Neural cell (in vitro differentiated cells): Measurements from ENCODE around the gene ENAH. TPM values are rescaled to one million over a fixed set of nuclear protein-coding genes. Genes with fewer than 3 reads are reported as not detected.

ENCODE experiments used
- H2AFZ ChIP-seq: fragments of 200-600, 300-800 bp; sonication (generic), shearing (Covaris generic); 2 replicates; pipeline ENCODE4 v1.6.0; 2014; ENCODE audit warnings: low read depth, mild to moderate bottlenecking, antibody characterized with exemption, low read length, moderate library complexity
- H3F3A ChIP-seq: fragments of 200-600 bp; shearing (Covaris generic); 2 replicates; pipeline ENCODE4 v1.6.1; 2016; ENCODE audit warnings: mild to moderate bottlenecking, moderate library complexity, mixed read lengths, antibody characterized with exemption, low read length; ENCODE audit not compliant: insufficient read depth, poor library complexity, severe bottlenecking
- H3K27ac ChIP-seq: fragments of 200-600, 300-800 bp; sonication (generic), shearing (Covaris generic); 2 replicates; pipeline ENCODE4 v1.5.1; 2014; ENCODE audit warnings: mild to moderate bottlenecking, low read length, moderate library complexity
- H3K27me3 ChIP-seq: fragments of 300-800, 200-600 bp; sonication (generic), shearing (Covaris generic); 2 replicates; pipeline ENCODE4 v1.6.0; 2014; ENCODE audit warnings: mild to moderate bottlenecking, low read depth, low read length, moderate library complexity; ENCODE audit not compliant: insufficient read depth
- H3K36me3 ChIP-seq: fragments of 300-800, 200-600 bp; sonication (generic), shearing (Covaris generic); 2 replicates; pipeline ENCODE4 v1.5.1; 2014; ENCODE audit warnings: mild to moderate bottlenecking, antibody characterized with exemption, low read length, moderate library complexity; ENCODE audit not compliant: insufficient read depth
- H3K4me2 ChIP-seq: fragments of 300-800, 200-600 bp; sonication (generic), shearing (Covaris generic); 2 replicates; pipeline ENCODE4 v1.6.0; 2014; ENCODE audit warnings: mild to moderate bottlenecking, low read length
- H3K4me3 ChIP-seq: fragments of 300-800, 200-600 bp; sonication (generic), shearing (Covaris generic); 2 replicates; pipeline ENCODE4 v1.5.1; 2014; ENCODE audit warnings: mild to moderate bottlenecking, low read length, moderate library complexity
- H3K79me2 ChIP-seq: fragments of 200-600 bp; shearing (Covaris generic); replicated peaks from 2 replicates; pipeline ENCODE4 v1.6.0; 2014; ENCODE audit warnings: mild to moderate bottlenecking, low read length, moderate library complexity; ENCODE audit not compliant: insufficient read depth
- H3K9ac ChIP-seq: fragments of 300-800, 200-600 bp; sonication (generic), shearing (Covaris generic); 2 replicates; pipeline ENCODE4 v1.6.1; 2016; ENCODE audit warnings: mild to moderate bottlenecking, low read length, mixed read lengths
- H3K9me2 ChIP-seq: fragments of 200-600 bp; shearing (Covaris generic); 2 replicates; pipeline ENCODE4 v1.6.1; 2016; ENCODE audit warnings: mild to moderate bottlenecking, low read length, mixed read lengths; ENCODE audit not compliant: insufficient read depth
- H3K9me3 ChIP-seq: fragments of 200-600, 300-800 bp; sonication (generic), shearing (Covaris generic); 2 replicates; pipeline ENCODE4 v1.6.1; 2016; ENCODE audit warnings: mild to moderate bottlenecking, mixed run types, low read length, moderate library complexity, mixed read lengths
- H4K20me1 ChIP-seq: fragments of 200-600 bp; shearing (Covaris generic); 2 replicates; pipeline ENCODE4 v1.6.1; 2016; ENCODE audit warnings: mild to moderate bottlenecking, mixed run types; ENCODE audit not compliant: insufficient read depth
- CTCF ChIP-seq: fragments of 450-650 bp; IDR thresholded peaks from 2 replicates; pipeline ENCODE4 v1.5.1; 2014; ENCODE audit warnings: antibody characterized with exemption, mild to moderate bottlenecking, moderate library complexity; ENCODE audit not compliant: poor library complexity, severe bottlenecking
- EP300 ChIP-seq: fragments of 450-650 bp; conservative IDR thresholded peaks from 2 replicates; pipeline ENCODE4 v1.6.1; 2014; ENCODE audit warnings: antibody characterized with exemption, mild to moderate bottlenecking, moderate library complexity; ENCODE audit not compliant: poor library complexity, severe bottlenecking
- EZH2 ChIP-seq: fragments of 200-600, 300-800 bp; shearing (Covaris generic), sonication (generic); IDR thresholded peaks from 2 replicates; pipeline ENCODE4 v1.6.1; 2014; ENCODE audit warnings: antibody characterized with exemption, low read length, borderline replicate concordance, mild to moderate bottlenecking; ENCODE audit not compliant: insufficient read depth, poor library complexity, severe bottlenecking
- MXI1 ChIP-seq: fragments of 450-650 bp; conservative IDR thresholded peaks from 2 replicates; pipeline ENCODE4 v1.6.1; 2014; ENCODE audit warnings: antibody characterized with exemption, mild to moderate bottlenecking; ENCODE audit not compliant: poor library complexity, severe bottlenecking
- POLR2AphosphoS5 ChIP-seq: IDR thresholded peaks from 2 replicates; pipeline ENCODE4 v1.6.1; 2012
- RAD21 ChIP-seq: fragments of 450-650 bp; conservative IDR thresholded peaks from 2 replicates; pipeline ENCODE4 v1.6.1; 2014; ENCODE audit warnings: antibody characterized with exemption, mild to moderate bottlenecking, moderate library complexity
- SMC3 ChIP-seq: fragments of 450-650 bp; conservative IDR thresholded peaks from 2 replicates; pipeline ENCODE4 v1.6.1; 2014; ENCODE audit warnings: antibody characterized with exemption, mild to moderate bottlenecking, moderate library complexity; ENCODE audit not compliant: poor library complexity
- TAF1 ChIP-seq: IDR thresholded peaks from 2 replicates; pipeline ENCODE4 v1.6.1; 2012; ENCODE audit warnings: low read depth
- polyA plus RNA-seq: library from polyadenylated mRNA; depleted of rRNA; stranded (reverse); fragments of >200 nt; gene quantifications from 2 replicates; pipeline ENCODE4 v1.2.3, GENCODE V29; 2014
- TF ChIP-seq, protein P1 (sequence below): IDR thresholded peaks from 2 replicates; pipeline ENCODE4 v1.6.1; 2012; ENCODE audit warnings: borderline replicate concordance

ENAH gene
- polyA plus RNA-seq, 1 donor from 2014 or later, result 58.4 TPM

GRCh38 chr1:225601902-225602589, 50.9 kb downstream of the ENAH start:
- H4K20me1 ChIP-seq, result no peaks in the 10 kb centered on the region

GRCh38 chr1:225598847-225599246, 54.1 kb downstream of the ENAH start:
- H3K9ac ChIP-seq, result no peak overlapping the region
- H3K36me3 ChIP-seq, result no peaks in the 10 kb centered on the region
- H3K4me3 ChIP-seq, result no peak overlapping the region
- no peak overlapping the region for H3K27ac ChIP-seq
- H2AFZ ChIP-seq, result no peak overlapping the region
- TF ChIP-seq RAD21, result no peak
- TF ChIP-seq TAF1, result no peak
- TF ChIP-seq MXI1, result no peak
- TF ChIP-seq POLR2AphosphoS5, result no peak
- TF ChIP-seq, protein P1, sequence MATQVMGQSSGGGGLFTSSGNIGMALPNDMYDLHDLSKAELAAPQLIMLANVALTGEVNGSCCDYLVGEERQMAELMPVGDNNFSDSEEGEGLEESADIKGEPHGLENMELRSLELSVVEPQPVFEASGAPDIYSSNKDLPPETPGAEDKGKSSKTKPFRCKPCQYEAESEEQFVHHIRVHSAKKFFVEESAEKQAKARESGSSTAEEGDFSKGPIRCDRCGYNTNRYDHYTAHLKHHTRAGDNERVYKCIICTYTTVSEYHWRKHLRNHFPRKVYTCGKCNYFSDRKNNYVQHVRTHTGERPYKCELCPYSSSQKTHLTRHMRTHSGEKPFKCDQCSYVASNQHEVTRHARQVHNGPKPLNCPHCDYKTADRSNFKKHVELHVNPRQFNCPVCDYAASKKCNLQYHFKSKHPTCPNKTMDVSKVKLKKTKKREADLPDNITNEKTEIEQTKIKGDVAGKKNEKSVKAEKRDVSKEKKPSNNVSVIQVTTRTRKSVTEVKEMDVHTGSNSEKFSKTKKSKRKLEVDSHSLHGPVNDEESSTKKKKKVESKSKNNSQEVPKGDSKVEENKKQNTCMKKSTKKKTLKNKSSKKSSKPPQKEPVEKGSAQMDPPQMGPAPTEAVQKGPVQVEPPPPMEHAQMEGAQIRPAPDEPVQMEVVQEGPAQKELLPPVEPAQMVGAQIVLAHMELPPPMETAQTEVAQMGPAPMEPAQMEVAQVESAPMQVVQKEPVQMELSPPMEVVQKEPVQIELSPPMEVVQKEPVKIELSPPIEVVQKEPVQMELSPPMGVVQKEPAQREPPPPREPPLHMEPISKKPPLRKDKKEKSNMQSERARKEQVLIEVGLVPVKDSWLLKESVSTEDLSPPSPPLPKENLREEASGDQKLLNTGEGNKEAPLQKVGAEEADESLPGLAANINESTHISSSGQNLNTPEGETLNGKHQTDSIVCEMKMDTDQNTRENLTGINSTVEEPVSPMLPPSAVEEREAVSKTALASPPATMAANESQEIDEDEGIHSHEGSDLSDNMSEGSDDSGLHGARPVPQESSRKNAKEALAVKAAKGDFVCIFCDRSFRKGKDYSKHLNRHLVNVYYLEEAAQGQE, result no peak
- no peak for TF ChIP-seq SMC3
- TF ChIP-seq CTCF, result no peak
- TF ChIP-seq EZH2, result no peak
- TF ChIP-seq EP300, result no peak
- H3K27me3 ChIP-seq, result no peaks in the 10 kb centered on the region
- H3K9me2 ChIP-seq, result no peaks in the 10 kb centered on the region
- H3K4me2 ChIP-seq, result no peak overlapping the region
- H3F3A ChIP-seq, result no peaks in the 10 kb centered on the region
- H4K20me1 ChIP-seq, result no peaks in the 10 kb centered on the region
- no peaks in the 10 kb centered on the region for H3K9me3 ChIP-seq
- H3K79me2 ChIP-seq, result peaks cover 94% of the 10 kb centered on the region

More at GRCh38 chr1:225601902-225602589, 50.9 kb downstream of the ENAH start:
- Histone ChIP-seq H3K4me3 (no peak overlapping the region), H3K27me3 (no peaks in the 10 kb centered on the region), H3K27ac (no peak overlapping the region), H3K9ac (no peak overlapping the region), H3F3A (no peaks in the 10 kb centered on the region), H2AFZ (no peak overlapping the region), H3K9me3 (no peaks in the 10 kb centered on the region), H3K9me2 (no peaks in the 10 kb centered on the region), H3K79me2 (peaks cover 94% of the 10 kb centered on the region), H3K36me3 (no peaks in the 10 kb centered on the region), H3K4me2 (no peak overlapping the region)
- TF ChIP-seq POLR2AphosphoS5 (no peak), MXI1 (no peak), EP300 (no peak), TAF1 (no peak), SMC3 (no peak), RAD21 (no peak)
- TF ChIP-seq, protein P1, result no peak
